GM21576 (cell line): ENCODE data around the gene SLC25A21.

Experiments
- ATAC-seq: cut with Tn5 transposase; IDR thresholded peaks from one replicate; pipeline ENCODE4 v1.9.1; 2021; ENCODE audit warnings: mild to moderate bottlenecking, moderate library complexity; ENCODE audit not compliant: unreplicated experiment

SLC25A21 gene

DNA sequence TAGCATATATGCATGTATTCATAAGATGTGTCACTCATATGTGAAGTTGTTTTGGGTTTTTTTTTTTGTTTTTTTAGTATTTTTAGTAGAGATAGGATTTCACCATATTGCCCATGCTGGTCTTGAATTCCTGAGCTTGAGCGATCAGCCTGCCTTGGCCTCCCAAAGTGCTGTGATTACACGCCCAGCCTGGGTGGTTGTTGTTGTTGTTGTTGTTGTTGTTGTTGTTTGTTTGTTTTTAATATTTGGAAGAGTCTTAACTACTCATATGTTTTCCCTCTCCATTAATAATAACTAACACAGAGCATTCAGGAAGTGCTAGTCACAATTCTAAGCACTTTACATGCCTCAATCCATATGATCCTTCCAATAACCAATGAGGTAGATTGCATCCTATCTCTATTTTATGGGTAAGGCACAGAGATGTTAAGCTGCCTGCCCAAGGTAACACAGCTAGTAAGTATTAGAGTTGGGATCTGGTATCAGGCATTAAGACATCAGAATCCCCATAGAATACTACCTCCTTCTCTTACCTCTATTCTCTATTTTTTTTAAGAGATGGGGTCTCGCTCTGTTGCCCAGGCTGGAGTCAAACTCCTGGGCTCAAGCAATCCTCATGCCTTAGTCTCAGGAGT, 27.6 kb downstream of the SLC25A21 start:
- no peak for ATAC-seq

DNA sequence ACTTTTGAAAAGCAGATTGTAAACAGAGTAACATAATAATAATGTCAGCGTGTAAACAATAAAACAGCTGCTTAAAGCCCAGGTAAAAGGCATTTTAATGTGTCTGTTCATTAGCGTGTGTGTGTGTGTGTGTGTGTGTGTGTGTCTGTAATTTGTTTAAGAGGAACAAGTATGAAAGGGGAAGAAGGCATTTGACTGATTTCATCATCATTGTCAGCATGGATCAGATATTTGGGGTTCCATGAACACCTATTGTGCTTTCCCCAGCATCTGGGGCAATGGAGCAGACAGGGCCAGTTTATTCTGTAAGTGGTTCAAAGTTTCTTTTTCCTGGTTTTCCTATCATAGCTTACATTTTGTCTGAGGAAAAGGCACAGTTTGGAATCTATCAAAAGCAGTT, 28.9 kb downstream of the SLC25A21 start:
- no peak for ATAC-seq

DNA sequence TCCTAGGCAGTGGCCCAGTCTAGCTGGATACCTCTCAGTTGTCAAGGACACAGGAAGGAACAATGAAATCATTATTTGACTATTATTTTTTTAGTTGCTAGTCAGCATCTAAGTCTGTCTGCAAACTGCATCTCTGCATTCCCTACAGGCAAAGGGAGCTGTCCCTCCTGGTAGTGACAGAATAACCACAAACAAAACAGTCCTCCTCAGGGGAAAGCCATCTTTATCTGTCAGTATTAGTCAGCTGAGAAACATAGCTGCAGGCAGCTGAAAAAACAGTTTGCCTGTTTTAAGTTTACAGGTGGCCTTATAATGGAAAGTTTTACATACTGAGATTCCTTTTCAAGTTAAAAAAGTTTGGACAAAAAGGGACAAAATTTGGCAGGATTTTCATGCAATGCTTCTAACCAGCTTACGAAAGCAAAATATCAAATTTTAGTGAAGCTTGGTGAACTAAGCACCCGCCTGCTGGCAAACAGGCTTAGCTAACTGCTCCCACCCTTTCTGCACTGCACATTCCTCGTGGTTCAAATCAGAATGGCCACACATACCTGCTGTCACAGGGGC, 29.5 kb downstream of the SLC25A21 start:
- ATAC-seq: no peak

DNA sequence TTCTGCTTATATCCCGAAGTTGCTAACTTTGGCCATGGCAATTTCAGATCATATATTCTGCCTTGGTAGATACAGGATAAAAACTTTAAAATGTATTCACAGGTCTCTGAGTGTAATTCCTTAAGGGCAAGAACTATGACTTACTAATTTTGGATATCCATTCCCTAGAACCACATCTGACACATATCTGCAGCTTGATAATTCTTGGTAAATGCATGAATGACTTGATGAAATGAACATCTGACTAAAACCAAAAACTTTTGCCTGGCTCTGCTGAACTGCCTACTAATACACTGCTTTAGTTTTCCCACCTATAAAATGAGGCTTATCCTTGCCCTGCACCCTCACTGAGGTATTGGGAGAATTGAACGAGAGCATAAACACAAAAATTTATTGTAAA, 32.2 kb downstream of the SLC25A21 start:
- ATAC-seq: no peak

DNA sequence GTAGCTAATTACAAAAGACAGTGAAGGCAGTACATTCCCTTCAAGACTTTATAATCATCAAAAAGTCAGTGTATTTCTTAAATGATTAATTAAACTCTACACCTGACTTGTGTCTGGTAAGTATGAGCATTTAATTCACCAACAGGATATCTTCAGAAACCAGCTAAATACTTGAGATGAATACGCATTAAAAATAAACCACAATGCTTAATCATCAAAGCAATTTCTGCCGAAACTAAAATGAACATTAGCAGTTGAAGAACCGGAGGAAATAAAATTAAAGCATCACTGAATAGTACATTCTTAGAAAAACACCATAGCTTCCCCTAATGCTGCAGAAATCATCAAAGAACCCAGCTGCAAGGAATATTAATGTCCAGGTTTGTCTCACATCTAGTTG, 32.7 kb downstream of the SLC25A21 start:
- ATAC-seq: no peak

DNA sequence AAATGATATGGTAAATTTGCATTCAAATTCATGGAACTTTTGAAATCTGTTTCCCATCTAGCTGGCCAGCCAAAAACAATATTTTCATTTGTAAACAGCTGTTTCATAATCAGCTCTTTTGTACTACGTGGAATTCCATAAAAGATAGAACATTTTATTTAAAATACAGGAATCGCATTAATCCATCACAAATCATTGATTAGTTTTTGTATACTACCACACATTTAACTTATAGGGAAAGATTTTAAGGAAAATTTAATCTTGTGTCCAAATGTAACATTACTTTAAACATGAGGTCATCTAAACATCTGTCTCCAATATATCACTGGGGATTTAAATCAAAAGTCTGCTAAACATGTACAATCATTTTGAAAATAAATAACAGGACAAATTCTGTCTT, 33.5 kb downstream of the SLC25A21 start:
- ATAC-seq: no peak

DNA sequence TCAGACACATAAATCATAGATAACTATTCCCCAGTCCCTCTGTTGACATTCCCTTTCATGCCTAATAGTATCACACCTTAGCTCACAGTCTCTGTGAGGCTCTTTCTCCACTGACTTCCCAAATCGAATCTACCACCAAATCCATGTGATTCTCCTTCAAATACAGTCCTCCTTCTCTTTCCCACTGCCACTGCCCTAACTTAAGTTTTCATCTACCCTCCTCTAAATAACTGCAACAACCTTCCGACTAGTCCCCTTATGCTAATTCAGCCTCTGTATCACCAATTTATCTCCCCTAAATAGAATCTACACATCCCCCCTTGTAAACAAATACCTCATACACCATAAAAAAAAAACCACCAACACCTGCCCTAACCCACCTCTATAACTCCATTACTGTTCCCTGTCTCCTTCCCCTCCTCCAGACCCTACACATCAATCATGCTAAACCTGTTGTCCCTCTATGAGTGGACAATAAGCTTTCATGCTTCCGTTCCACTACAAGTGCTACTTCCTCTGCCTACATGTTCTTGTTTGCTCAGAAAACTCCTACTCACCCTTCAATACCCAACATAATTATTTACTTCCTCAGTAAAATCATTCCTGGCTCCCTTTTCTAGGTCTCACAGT, 39.0 kb downstream of the SLC25A21 start:
- no peak for ATAC-seq

DNA sequence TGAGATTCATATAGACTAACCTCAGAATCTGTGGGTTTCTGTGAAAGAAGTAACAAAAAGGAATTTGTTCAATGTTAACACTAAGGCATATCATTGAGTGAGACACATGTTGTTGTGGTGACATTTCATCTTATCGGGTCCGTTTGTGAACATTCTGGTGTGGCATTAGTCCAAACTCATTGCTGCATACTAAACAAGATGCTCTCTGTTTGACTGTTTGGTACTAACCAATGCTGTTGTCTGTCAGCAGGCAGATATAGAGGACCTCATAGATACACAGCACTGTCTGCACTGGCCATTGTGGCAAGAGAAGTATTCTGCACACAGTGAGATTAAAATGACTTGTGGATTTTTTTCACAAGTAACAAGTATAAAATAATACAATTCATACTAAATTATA, 41.2 kb downstream of the SLC25A21 start:
- ATAC-seq: no peak

DNA sequence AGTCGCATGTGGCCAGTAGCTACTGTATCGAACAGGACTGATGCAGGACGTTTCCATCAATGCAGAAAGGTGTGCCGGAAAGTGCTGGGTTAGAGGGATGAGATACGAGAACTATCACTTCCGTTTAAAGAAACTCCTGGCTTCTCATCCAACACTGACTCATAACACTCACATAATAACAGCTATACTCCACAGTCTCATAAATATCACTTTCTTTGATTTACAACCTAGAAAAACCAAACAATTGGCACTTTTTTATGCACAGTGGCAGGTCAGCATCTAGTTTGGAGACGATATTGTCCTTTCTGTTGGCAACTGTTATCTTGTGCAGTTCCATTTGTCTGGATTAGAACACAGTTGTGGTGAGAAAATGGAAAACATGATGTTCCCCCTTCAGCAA, 43.4 kb downstream of the SLC25A21 start:
- no peak for ATAC-seq

DNA sequence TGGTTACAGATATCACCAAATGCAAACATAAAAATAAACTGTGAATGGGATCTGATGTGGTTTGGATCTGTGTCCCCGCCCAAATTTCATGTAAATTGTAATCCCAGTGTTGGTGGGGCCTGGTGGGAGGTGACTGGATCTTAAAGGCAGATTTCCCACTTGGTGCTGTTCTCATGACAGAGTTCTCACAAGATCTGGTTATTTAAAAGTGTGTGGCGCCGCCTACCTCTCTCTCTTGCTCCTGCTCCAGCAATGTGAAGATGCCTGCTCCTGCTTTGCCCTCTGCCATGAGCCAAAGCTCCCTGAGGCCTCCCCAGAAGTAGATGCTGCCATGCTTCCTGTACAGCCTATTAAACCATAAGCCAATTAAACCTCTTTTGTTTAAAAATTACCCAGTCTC, 47.8 kb downstream of the SLC25A21 start:
- ATAC-seq: no peak

DNA sequence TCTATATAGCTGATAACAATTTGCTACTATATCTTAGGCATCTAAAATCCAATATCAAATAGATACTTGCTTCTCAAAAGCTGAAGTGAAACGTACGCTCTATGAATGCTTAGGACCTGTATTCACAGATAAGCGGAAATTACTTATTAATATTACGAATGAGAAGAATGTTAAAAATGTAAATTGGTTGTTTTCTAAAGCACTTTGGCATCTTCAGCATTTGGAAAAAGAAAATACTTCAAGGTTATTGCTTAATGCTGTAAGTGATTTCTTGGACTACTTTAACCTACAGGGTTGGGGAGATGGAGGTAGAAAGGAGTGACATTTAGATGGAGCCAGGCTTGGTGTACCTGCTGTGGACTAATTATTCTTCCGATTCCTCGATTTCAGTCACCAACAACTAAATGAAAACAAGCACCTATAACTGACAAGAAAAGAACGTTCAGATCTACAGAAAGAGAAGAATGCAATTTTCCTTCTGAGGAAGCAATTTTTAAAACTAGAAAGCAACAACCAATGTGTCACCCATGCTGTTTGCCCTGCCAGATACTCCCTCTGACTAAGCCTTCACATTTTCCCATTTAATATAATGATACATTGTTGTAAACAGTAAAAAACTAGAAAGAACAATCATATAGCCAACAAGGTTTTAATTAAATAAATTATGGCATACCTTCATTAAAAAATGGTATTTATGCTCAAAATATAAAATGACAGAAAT, 49.3 kb downstream of the SLC25A21 start:
- ATAC-seq: no peak

DNA sequence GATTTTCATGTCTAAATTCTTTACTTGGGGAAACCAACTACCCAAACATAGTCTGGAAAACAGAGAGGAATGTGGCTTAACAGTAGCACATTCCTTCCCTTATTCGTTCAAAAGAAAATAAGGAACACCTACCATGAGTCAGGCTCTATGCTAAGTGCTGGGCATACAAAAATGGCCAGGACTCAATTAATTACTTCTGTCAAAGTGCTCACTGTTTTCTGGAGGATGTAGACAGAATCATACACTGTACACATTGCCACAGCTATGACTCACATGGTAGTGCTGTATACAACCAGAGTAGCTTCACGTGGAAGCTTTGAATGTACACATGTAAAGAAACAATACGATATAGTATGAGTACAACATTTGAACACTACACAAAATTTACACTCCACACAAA, 50.1 kb downstream of the SLC25A21 start:
- ATAC-seq: no peak

DNA sequence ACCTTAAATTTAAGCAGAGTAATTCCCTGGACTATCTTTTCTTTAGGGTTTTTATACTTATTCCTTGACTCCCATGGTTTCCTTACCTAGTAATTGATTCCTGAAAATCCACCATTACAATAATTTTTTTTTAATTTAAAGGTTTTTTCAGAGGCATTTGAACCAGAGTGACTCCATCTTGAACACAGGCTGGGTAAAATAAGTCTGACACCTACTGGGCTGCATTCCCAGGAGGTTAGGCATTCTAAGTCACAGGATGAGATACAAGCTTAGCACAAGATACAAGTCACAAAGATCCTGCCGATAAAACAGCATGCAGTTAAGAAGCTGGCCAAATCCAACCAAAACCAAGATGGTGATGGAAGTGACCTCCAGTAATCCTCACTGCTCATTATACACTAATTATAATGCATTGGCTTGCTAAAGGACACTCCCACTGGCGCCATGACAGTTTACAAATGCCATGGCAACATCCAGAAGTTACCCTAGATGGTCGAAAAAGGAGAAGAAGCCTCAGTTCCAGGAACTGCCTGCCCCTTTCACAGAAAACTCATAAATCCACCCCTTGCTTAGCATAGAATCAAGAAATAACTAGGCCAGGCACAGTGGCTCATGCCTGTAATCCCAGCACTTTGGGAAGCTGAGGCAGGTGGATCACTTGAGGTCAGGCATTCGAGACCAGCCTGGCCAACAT, 53.6 kb downstream of the SLC25A21 start:
- no peak for ATAC-seq

DNA sequence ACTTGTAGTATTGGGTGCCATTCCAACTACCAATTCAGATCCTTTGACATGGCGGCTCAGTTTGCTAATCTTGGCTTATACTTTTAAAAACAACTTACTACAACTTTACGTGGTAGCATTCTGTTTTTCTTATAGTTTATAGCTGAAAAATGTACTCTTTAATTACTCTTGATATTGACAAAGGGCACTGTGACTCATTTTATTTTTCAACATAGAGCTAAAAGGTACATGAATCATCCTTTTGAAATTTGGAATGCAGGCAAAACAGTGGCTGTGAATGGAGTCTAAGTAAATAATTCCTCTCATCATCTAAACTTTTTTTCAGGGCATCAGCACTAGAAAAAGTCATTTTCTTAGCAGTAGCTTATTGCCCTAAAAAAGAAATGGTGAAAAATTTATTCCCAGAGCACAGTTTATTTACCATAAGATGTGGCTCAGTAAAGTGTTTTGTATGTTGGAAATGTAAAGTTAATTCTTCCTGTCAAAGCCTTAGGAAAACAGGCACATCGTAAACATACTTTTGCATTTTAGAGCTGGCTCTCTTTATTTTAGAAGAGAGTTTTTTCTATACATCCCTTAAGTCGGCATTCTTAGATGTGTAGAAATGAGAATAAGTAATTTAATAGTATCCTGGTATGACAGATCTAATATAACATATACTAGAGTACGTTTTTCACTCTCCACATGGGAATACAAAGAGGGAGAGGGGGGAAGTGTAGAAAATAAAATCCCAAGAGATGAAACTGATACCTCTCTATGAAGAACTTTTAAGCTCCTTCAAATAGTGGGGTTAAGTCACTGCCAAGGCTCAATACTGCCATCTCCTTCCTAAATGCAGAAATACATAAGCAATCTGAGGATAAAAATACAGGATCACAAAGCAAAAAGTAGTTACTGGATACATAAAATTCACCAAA, 55.2 kb downstream of the SLC25A21 start:
- ATAC-seq: no peak

DNA sequence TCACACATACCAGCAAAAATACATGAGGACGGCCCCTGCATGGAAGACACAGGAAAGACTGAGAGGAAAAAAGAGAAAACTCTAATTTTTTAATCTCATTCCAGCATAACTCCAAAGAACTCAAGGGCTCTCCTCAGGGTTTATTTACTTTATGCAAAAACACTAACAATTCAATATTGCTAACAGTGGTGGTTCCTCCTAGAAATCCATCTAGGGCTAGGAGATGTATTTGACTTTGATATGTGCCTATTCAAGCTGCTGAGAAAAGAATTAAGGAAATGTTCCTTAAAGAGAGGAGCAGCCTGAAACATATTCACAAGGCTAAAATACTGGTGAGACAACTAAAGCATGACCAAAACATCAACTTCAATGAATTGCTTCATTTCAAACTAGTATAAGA, 57.0 kb downstream of the SLC25A21 start:
- no peak for ATAC-seq

DNA sequence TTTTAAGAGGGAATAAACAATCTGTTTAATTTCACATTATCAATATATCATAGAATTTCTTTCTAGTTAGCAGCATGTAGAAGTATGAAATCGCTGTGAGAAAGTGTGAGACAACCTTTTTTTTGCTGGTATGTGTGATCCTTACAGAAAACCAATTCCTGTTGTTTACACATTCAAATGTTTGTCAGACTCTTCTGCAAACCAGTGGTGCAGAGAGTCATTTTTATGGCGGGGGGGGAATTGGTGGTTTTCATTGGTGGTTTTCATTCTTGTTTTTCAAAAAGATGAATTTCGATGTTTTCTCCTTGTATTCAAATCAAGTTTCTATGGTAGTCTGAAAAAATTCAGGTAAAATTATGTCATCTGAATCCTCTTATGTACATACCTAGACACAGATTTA, 57.8 kb downstream of the SLC25A21 start:
- ATAC-seq: no peak

DNA sequence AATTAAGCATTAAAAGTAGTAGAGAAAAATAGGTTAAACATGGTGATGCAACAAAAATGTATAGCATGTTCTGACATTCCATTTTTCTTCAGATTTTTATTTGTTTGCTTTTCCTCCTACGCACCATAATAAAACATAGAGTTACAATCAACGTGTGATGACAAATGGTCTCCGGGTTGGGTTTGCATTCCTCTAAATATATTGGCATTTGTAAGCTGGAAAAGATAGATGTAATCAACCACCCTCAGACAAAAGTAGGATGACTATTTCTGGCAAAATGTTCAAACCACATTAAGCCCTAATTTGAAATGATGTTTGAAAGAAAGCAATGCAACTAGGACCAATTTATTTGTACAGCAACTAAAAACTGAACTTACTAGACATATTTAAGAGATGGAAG, 58.4 kb downstream of the SLC25A21 start:
- no peak for ATAC-seq

DNA sequence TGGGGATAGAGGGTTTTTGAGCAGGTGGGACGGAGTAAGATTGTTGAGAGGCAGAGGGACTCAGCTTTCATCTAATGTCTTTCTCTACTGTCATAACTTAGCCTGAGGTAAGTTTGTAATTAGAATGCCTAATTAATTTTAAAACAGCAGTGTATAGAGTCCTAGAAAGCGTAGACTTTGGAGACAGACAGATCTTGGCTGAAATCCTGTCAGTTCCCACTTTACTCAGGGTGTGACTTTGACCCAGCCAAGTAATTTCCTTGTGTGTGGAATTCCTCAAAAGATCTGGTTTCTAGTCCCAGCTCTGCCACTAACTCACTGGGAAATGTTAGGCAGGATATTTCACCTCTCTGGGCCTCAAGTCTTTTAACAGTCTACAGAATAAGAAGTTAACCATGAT, 74.3 kb downstream of the SLC25A21 start:
- ATAC-seq: no peak

DNA sequence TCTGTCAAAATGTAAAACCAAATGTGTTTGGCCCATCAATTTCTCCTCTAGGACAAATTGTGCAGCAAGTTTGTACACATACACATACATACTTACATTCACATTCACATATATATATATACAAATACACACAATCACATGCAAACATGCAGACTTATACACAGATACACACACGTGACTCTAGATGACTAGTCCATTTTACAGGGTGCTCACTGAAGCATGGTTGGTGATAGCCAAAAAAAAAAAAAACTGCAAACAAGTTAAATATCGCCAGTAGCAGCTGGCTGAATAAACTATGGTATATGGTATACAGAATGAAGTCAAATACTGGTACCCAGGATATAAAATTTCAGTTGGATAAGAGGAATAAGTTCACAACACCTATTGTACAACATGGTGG, 77.9 kb downstream of the SLC25A21 start:
- ATAC-seq: no peak

DNA sequence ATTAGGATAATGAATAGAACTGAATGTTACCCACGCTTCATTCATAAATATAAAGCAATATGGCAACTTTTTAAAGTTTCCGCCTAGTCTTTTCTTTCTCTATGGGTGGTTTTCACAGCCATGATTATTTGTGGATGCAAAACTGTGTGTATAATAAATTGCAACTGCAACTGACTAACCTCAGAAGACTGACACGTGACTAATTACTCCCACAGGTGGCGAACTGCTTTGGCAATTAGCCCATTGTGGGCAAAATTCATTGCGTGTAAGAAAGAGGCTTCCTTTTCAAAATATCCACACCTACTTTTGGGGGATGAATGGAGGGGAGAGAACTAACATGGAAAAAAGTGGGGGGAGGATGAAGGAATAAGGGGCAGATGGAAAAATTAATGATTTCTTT, 79.0 kb downstream of the SLC25A21 start:
- no peak for ATAC-seq
